ENCODE results near the gene IDI1.

IDI1 gene

GRCh38 chr10:994836-995558 is 53.9 kb downstream of the IDI1 start:
- DNase-seq (ENCODE audit: low read depth, low spot score), result no peak

- no peak for DNase-seq (ENCODE audit: low read depth, low spot score)
These were observed 56.0 kb downstream of the IDI1 start for GRCh38 chr10:992871-993270.

GRCh38 chr10:992467-992866 is 56.5 kb downstream of the IDI1 start:
- DNase-seq (ENCODE audit: low read depth, low spot score), result no peak

- DNase-seq (ENCODE audit: low read depth, low spot score), result no peak
These were observed 58.1 kb downstream of the IDI1 start for GRCh38 chr10:990808-991207.
